Astrocyte (in vitro differentiated cells and primary cell): ENCODE measurements around the gene DCDC2C. TPM values are rescaled to one million over a fixed set of nuclear protein-coding genes. Genes with fewer than 3 reads are reported as not detected.

ENCODE experiments used
- DNase-seq: peaks from one replicate; pipeline ENCODE4 v3.0.0-alpha.2; 2010; ENCODE audit warnings: low read depth
- FAIRE-seq: peaks from 2 replicates; lab custom pipeline; 2011; peaks lifted over from hg19 to GRCh38; lab: Jason Lieb, UNC
- H2AFZ ChIP-seq: 2 replicates; pipeline ENCODE4 v1.6.0; 2012; ENCODE audit warnings: low read depth, low read length, inconsistent platforms
- H3K27ac ChIP-seq: 2 replicates; pipeline ENCODE4 v1.5.1; 2011; ENCODE audit warnings: low read depth, low read length, inconsistent platforms
- H3K27me3 ChIP-seq: 2 replicates; pipeline ENCODE4 v1.6.0; 2011; ENCODE audit warnings: low read length, inconsistent platforms; ENCODE audit not compliant: insufficient read depth
- H3K36me3 ChIP-seq: 2 replicates; pipeline ENCODE4 v1.5.1; 2011; ENCODE audit warnings: low read length, inconsistent platforms; ENCODE audit not compliant: insufficient read depth
- H3K4me1 ChIP-seq: 2 replicates; pipeline ENCODE4 v1.5.1; 2011; ENCODE audit warnings: low read length, inconsistent platforms; ENCODE audit not compliant: insufficient read depth
- H3K4me2 ChIP-seq: 2 replicates; pipeline ENCODE4 v1.6.0; 2012; ENCODE audit warnings: low read length, inconsistent platforms
- H3K4me3 ChIP-seq: 2 replicates; pipeline ENCODE4 v1.5.1; 2011; ENCODE audit warnings: low read depth, mild to moderate bottlenecking, low read length, inconsistent platforms; ENCODE audit not compliant: insufficient read depth
- H3K79me2 ChIP-seq: 2 replicates; pipeline ENCODE4 v1.6.0; 2012; ENCODE audit warnings: mild to moderate bottlenecking, low read length, inconsistent platforms; ENCODE audit not compliant: insufficient read depth
- H3K9ac ChIP-seq: 2 replicates; pipeline ENCODE4 v1.6.0; 2012; ENCODE audit warnings: mild to moderate bottlenecking, low read length, inconsistent platforms
- H3K9me3 ChIP-seq: 2 replicates; pipeline ENCODE4 v1.5.1; 2012; ENCODE audit warnings: low read depth, mild to moderate bottlenecking, low read length, inconsistent platforms; ENCODE audit not compliant: insufficient read depth
- H4K20me1 ChIP-seq: 2 replicates; pipeline ENCODE4 v1.6.0; 2012; ENCODE audit warnings: low read length, inconsistent platforms; ENCODE audit not compliant: insufficient read depth
- H3K27ac Mint-ChIP-seq: one replicate; pipeline ENCODE4 v1.8.0; 2021; ENCODE audit warnings: mild to moderate bottlenecking, mixed read lengths; ENCODE audit not compliant: unreplicated experiment
- H3K27me3 Mint-ChIP-seq: one replicate; pipeline ENCODE4 v1.8.0; 2021; ENCODE audit warnings: low read depth, mixed read lengths; ENCODE audit not compliant: unreplicated experiment
- H3K36me3 Mint-ChIP-seq: one replicate; pipeline ENCODE4 v1.8.0; 2021; ENCODE audit warnings: low read depth, mixed read lengths; ENCODE audit not compliant: unreplicated experiment
- H3K4me1 Mint-ChIP-seq: one replicate; pipeline ENCODE4 v1.8.0; 2021; ENCODE audit warnings: low read depth, mixed read lengths; ENCODE audit not compliant: unreplicated experiment
- H3K4me3 Mint-ChIP-seq: one replicate; pipeline ENCODE4 v1.8.0; 2021; ENCODE audit warnings: mild to moderate bottlenecking, moderate library complexity, mixed read lengths; ENCODE audit not compliant: unreplicated experiment
- H3K9me3 Mint-ChIP-seq: one replicate; pipeline ENCODE4 v1.8.0; 2021; ENCODE audit warnings: mild to moderate bottlenecking, mixed read lengths; ENCODE audit not compliant: unreplicated experiment
- CTCF ChIP-seq: IDR thresholded peaks from 2 replicates; pipeline ENCODE4 v1.5.1; 2011; ENCODE audit warnings: low read depth, mild to moderate bottlenecking, inconsistent platforms, low read length, moderate library complexity; ENCODE audit not compliant: insufficient read depth
- EZH2 ChIP-seq: IDR thresholded peaks from 2 replicates; pipeline ENCODE4 v1.6.1; 2012; ENCODE audit warnings: mild to moderate bottlenecking, low read length, inconsistent platforms; ENCODE audit not compliant: insufficient read depth
- total RNA-seq: library from RNA; stranded (reverse); gene quantifications from 2 replicates; pipeline ENCODE4 v1.2.1, GENCODE V29; 2021

Gene DCDC2C
- total RNA-seq, 1 donor from 2014 or later = not detected

- no peak overlapping the region for H3K27ac Mint-ChIP-seq
- no peak for FAIRE-seq
Observed at GRCh38 chr2:3704692-3705091, 1.3 kb downstream of the DCDC2C start.

GRCh38 chr2:3705782-3706181 lies 2.4 kb downstream of the DCDC2C start:
- H3K27me3 ChIP-seq = peaks cover 13% of the 10 kb centered on the region
- H3K36me3 Mint-ChIP-seq = peaks cover 3% of the 10 kb centered on the region
- no peak overlapping the region for H2AFZ ChIP-seq
- H3K27ac ChIP-seq = no peak overlapping the region
- H3K36me3 ChIP-seq = no peaks in the 10 kb centered on the region
- H3K9ac ChIP-seq = no peak overlapping the region
- no peak overlapping the region for H3K4me2 ChIP-seq
- H3K4me1 ChIP-seq = no peaks in the 10 kb centered on the region
- H3K4me3 ChIP-seq = no peak overlapping the region
- H3K27me3 Mint-ChIP-seq = peaks cover 2% of the 10 kb centered on the region
- TF ChIP-seq CTCF = no peak
- TF ChIP-seq EZH2 = no peak
- no peaks in the 10 kb centered on the region for H4K20me1 ChIP-seq
- peak overlapping the region; percentile 58 for H3K27ac Mint-ChIP-seq
- FAIRE-seq (no peak), DNase-seq (no peak)
- peaks cover 4% of the 10 kb centered on the region for H3K4me1 Mint-ChIP-seq
- no peaks in the 10 kb centered on the region for H3K9me3 ChIP-seq
- H3K4me3 Mint-ChIP-seq = no peak overlapping the region
- H3K9me3 Mint-ChIP-seq = peaks cover 3% of the 10 kb centered on the region
- H3K79me2 ChIP-seq = no peaks in the 10 kb centered on the region

More at GRCh38 chr2:3704692-3705091, 1.3 kb downstream of the DCDC2C start:
- Histone ChIP-seq H2AFZ (no peak overlapping the region), H3K9me3 (no peaks in the 10 kb centered on the region), H3K4me1 (no peaks in the 10 kb centered on the region), H3K9ac (no peak overlapping the region), H3K27ac (no peak overlapping the region), H3K79me2 (no peaks in the 10 kb centered on the region), H3K36me3 (no peaks in the 10 kb centered on the region), H3K4me3 (no peak overlapping the region), H4K20me1 (no peaks in the 10 kb centered on the region), H3K27me3 (peaks cover 13% of the 10 kb centered on the region), H3K4me2 (no peak overlapping the region)
- Mint-ChIP-seq H3K4me3 (no peak overlapping the region), H3K36me3 (peaks cover 3% of the 10 kb centered on the region), H3K27me3 (peaks cover 2% of the 10 kb centered on the region), H3K4me1 (peaks cover 4% of the 10 kb centered on the region), H3K9me3 (peaks cover 3% of the 10 kb centered on the region)
- no peak for TF ChIP-seq CTCF
- no peak for TF ChIP-seq EZH2
- DNase-seq = no peak

- DNase-seq (no peak), FAIRE-seq (no peak)
- H3K4me1 Mint-ChIP-seq = peaks cover 4% of the 10 kb centered on the region
Observed at GRCh38 chr2:3706892-3707291, 3.5 kb downstream of the DCDC2C start.

More at GRCh38 chr2:3706892-3707291, 3.5 kb downstream of the DCDC2C start:
- no peaks in the 10 kb centered on the region for H3K4me1 ChIP-seq
- H3K9me3 ChIP-seq = no peaks in the 10 kb centered on the region
- no peaks in the 10 kb centered on the region for H3K36me3 ChIP-seq
- H2AFZ ChIP-seq = no peak overlapping the region
- no peak for TF ChIP-seq EZH2
- no peak for TF ChIP-seq CTCF
- Mint-ChIP-seq H3K27me3 (peaks cover 2% of the 10 kb centered on the region), H3K27ac (no peak overlapping the region), H3K9me3 (peaks cover 3% of the 10 kb centered on the region), H3K36me3 (peaks cover 3% of the 10 kb centered on the region), H3K4me3 (no peak overlapping the region)
- H3K27me3 ChIP-seq = peaks cover 10% of the 10 kb centered on the region
- no peaks in the 10 kb centered on the region for H3K79me2 ChIP-seq
- H3K4me3 ChIP-seq = no peak overlapping the region
- H3K4me2 ChIP-seq = no peak overlapping the region
- H4K20me1 ChIP-seq = no peaks in the 10 kb centered on the region
- no peak overlapping the region for H3K9ac ChIP-seq
- H3K27ac ChIP-seq = no peak overlapping the region
